Activated CD4-positive, CD25-positive, alpha-beta regulatory T cell treated with anti-CD3 and anti-CD28 coated beads, Interleukin-2, amount 50 U/mL, for 16 hours (primary cell): Measurements from ENCODE around the gene TCAIM.
"Not testable (repeated sequence)": the region's sequence is repeated elsewhere in the genome, so short reads cannot be mapped to it uniquely, and the experiment has no call there.

Source experiments
- DNase-seq: peaks from one replicate; pipeline ENCODE4 v3.0.0-alpha.2; 2020; ENCODE audit warnings: low read depth, low spot score

Gene TCAIM

DNA sequence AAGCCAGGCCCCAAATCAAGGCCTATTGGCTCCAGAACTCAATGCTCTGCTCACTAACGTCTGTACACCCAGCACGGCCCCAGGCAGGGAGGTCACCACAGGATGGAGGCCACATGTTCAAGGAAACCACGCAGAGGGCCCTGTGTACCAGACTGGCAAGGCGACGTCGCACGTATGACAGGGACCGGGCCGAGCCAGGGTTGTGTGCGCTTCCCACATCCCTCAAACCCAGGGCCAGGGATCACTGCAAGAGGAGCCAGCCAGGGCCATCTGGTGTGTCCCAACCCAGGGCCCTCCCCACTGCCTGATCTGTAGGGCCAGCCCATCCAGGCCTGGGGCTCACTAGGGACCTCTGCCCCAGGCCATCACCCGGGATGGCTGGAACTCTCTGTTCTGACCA is 76.9 kb downstream of the TCAIM start:
- DNase-seq: no peak

DNA sequence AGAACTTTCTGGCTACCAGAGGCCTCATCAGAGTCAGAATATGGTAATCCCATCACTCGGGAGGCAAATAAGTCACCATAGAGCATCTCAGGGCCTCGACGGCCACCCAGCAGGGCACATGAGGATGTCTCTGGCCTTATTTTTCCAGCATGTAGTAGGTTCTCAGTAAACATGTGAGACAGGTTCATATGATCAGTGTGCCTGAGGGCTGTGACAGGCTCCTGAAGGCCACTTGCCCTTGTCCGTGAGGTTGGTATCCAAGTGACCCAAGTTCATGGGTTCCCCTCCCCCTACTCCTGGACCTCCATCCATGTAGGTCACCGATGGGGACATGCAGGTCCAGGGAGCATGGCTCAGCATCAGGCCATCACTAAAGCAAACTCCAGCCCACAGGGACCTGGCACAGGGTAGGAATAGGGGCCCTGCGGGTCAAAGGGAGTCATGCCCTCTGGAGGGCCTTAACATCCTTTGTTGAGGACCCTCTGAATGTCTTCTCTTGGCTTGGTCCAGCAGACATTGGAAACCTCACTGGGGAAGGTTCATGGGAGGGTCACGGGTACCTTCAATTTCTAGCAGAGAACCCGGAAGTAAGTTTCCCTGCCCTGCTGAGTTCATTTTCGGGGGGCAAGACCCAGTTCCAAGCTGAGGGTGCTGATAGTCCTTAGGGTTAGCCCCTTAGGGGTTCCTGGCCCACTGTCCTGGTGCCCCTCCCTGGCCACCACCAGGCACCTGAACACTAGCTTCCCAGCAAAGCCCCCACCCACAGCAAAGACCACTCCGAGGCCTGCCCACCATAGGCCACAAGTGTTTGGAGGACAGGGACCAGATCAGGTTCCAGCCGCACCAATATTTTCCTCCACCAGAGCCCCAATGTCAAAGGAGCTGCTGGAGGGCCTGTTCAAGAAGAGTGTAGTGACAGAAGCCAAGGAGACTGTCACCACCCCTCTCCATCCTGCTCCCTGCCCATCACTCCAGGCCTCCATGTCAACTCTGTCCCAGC is 77.8 kb downstream of the TCAIM start:
- DNase-seq: no peak

DNA sequence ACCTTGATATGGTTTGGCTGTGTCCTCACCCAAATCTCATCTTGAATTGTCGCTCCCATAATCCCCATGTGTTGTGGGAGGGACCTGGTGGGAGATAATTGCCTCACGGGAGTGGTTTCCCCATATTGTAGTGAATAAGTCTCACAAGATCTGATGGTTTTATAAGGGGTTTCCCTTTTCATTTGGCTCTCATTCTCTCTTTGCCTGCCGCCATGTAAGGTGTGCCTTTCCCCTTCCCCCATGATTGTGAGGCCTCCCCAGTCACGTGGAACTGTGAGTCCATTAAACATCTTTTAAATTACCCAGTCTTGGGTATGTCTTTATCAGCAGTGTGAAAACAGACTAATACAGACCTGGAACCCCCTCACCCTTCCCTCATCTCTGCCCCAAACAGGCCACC is 79.6 kb downstream of the TCAIM start:
- DNase-seq: not testable (repeated sequence)

DNA sequence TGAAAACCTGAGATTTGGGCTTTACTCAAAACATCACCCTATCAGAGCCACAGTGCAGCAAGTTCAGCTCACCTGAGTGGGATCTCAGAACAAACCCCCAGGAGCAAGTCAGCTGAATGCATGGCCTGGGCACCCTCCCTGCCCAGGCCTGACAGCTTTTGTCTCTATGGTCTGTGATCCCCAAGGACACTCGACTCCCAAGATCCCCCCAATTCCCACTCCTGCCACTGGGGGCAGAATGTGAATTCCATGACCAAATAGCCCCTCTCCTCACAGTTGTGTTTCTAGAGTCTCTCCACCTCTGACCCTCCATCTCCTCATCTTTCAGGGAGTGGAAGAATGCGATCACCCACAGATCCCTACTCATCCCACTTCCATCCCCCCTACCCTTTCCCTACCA is 80.0 kb downstream of the TCAIM start:
- DNase-seq: no peak

DNA sequence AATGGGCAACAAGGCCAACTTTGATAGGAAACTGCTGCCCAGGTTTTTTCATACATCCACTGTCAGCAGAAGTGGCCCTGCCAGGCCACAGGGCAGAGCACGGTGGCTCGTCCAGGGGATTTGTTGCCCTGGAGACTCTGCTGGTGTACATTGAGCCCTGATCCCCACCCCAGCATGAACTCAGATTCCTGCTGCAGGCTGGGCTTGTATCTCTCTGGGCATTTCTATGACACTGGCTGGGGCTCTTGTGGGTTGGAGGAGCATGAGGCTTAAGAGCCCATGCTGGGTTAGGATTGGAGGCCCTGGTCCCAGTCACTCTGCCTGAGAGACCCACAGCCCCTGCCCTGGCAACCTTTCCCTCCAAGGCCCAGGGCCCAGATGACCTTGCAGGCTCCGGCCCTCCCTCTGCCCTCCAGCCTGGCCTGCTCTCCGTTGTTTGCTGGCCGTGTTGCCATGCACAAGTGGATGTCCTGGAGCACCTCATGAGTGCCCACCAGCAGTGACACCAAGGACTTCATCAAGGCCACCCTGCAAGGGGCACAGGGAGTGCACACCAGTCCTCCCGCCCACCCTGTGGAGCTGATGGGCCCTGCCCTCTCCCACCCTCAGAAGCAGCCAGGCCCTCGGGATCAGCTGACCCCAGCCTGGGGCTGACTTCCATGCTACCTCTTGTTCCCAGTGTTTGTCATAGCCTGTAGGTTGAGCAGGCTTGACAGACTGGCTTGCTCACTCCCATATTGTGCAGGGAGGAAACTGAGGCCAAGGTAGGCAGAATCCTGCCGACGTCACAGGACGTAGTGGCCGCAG is 80.8 kb downstream of the TCAIM start:
- DNase-seq: no peak

DNA sequence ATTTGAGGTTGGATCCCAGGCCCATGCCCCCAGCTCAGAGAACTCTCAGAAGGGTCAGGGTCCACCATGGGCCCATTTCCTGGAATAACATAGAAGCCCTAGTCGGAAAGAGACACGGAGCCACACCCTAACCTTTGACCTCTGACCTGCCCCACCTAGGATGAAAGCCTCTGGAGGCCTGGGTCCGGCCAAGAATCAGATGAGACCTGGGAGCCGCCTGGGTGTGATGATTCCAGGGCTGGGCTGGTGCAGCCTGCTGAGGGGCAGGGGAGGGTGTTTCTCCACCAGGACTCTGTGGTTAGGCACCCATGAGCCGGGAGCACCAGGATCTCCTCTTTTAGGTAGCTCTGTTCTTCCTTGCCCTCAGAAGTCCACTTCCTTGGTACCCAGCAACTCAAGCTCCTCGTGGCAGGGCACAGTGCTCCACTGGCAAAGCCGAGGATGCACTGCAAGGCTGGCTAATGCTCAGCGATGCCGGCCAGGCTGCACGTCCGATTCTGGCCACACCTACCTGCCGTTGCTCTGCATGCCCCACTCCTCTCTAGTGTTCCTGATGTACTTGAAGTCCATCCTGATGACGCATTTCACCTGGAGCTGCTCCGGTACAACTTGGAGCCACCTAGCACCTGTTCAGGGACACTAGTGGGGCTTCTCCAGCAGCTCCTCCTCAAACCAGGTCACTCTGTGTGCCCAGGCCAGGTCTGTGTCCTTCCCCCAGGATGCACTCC is 81.5 kb downstream of the TCAIM start:
- no peak for DNase-seq

DNA sequence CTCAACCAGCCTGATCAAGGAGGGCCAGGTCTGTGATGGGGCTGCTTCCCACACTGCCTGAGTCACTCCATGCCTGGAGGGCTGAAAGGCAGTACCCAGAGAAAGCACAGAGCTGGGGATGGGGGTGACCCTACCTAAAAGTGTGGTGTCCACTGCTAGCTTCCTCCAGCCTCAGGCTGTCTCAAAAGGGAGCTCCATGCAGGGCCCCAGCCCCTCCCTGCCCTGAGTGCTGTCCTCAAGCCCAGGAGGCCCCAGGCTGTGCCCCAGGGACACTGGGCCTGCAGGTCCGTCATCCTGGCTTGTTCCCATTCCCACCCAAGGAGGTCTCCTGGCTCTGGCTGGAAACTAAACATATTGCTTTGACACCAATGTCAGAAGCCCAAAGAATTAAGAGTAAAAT is 82.1 kb downstream of the TCAIM start:
- DNase-seq: no peak

DNA sequence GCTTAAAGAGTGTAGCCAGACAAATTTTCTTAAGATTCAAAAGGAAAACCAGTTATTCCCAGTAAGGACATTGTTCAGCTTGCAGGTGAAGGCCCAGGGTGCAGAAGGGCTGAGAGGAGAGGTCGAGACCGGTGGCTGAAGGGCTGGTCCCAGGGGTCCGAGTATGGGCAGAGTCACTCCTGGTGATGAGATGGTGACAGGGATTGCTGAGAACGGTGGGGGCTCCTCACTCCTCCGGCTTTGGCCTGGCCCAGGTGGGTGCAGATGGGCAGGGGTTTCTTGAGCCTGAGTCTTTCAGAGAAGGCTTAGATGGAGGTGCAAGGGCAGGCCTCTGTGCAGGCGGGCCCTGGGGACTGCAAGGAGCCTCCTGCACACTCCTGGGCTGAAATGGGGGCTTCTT is 82.7 kb downstream of the TCAIM start:
- DNase-seq: no peak

DNA sequence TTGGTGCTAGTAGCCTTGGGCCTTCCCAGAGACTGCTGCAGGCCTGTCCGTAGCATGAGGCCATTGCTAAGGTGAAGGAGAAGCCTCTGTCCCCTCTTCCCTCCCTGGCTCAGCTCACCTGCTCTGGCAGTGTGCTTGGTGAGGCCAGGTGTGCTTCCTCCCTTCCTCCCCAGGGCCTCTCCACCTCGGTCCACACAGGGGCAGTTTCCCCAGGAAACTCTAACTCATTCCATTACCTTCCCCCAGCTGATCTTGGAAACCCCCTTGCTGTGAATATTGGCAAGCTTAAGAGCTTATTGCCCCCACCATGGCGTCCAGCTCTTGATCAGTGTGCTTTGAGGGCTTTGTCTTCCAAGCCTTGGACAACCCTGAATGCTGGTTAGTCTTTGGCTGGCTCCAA is 86.2 kb downstream of the TCAIM start:
- no peak for DNase-seq

DNA sequence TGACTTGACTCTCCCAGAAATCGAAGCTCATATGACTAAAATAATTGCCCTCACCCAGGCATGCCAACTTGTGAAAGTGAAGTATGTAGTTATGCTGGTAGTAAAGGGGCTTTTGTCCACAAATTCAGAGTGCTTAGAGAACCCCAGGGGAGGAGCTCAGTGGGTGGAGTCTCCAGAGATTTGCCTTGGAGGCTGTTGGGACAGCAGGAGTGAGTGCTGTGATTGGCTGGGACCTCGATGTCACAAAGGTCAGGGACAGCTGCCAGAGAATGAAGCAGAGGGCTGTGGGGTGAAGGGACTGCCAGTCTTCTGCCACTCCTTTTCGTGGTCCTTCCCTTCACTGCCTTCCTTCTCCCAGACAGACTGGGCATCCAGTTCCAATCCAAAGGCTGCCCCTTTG is 89.1 kb downstream of the TCAIM start:
- DNase-seq: no peak

DNA sequence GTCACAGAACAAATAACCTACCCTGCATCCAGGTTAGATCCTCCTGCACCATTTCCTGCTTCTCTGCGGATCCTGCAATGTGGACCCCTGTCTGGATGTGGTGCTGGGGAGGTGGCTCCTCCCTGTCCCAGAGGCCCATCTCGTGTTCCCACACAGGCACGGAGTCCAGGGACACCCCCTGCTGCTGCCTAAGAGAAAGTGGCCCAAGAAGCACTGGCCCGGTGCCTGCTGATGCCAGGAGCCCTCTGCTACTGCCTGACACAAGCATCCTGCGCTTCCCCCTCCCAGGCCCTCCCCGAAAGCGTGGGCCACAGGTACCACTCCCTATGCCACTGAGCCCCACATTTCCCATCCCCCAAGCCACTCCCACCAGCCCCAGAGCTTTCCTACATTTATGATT is 90.3 kb downstream of the TCAIM start:
- no peak for DNase-seq

DNA sequence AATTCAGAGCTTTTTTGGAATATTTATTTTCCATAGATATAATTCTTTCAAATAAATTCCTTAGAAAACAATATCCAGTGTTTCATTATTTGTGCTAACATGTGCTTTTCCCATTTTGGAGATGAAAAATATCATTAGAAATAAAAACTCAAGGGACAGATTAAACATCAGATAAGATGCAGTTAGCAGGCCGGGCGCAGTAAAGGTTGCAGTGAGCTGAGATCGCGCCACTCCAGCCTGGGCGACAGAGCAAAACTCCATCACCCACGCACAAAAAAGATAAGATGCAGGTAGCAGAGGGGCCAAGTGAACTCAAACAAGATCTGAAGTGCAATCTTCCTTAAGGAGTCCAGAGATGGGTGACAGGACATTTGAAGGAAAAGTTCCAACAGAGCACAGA is 90.9 kb downstream of the TCAIM start:
- DNase-seq: no peak

DNA sequence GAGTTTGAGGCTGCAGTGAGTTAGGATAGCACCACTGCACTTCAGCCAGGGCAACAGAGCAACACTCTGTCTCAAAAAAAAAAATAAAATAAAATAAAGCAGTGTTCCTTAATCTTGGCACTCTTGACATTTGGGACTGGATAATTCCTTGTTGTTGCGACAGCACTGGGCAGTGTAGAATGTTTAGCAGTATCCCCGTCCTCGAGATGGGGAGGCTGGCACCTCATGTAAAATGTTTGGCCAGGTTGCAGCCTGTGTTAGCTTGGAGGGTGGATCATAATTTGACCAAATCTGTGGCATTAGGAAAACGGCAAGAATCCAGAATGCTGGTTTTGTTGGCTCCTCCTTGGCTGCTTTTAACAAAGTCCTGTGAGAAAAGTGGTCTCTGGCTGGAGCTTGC is 91.9 kb downstream of the TCAIM start:
- no peak for DNase-seq

DNA sequence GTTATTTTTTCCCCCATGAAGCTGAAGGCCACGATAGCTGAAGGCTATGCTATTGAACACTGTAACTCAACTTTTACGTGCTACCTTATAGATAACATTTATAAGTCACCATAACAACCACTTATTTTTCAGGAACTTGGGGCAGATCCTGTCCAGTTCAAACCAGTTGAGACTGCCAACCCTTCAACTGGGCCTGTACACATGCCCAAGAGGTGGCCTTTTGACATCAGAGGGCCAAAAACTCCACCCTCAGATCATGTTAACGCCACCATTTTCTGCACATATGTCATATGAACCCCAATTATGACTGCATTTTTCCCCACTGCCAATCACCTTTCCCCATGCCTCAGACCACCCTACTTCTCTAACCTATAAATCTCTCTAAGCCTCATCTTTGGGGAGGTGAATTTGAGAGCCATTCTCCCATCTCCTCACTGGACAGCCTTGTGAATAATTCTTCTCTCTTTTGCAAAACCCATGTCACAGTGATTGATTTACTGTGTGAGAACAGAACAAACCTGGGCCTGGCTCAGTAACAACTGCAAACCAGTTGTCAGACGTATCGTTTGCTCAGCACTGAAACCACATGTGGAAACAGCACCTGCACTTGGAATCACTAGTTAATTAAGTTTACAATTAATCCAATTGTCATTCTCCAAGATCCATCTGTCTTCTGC is 96.4 kb downstream of the TCAIM start:
- DNase-seq: no peak

DNA sequence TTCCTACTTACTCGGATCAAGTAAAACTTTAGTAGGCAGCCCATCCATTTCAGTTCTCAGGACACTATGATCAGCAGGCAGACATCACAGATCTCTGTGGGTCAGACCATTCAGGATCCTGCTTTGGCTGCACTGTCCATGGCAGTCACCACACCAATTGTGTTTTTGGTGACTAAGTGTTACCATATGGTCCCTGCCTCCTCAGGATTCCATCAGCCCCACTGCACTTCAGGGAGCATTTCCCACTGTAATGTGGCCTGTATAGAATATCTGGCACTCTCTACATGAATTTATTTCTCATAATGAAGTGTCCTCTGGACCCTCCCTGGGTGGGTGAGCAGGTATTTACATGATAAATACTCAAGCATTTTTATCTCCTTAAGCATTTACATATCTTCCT is 97.6 kb downstream of the TCAIM start:
- DNase-seq: no peak

DNA sequence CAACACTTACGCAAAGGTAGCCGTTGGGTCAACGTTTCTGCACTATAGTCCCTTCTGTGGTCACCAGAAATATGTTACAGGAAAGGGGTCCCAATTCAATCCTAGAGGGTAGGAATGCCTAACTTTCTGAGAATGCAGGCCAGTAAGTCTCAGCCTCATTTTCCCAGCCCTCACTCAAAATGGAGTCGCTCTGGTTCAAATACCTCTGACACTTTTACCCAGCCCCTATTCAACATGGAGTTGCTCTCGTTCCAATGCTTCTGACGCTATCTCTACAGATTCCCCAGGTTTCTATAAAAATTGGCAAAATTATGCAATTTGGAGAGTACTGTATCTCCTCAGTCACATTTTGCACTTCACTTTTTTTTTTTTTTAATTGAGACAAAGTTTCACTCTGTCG is 99.2 kb downstream of the TCAIM start:
- DNase-seq: no peak

DNA sequence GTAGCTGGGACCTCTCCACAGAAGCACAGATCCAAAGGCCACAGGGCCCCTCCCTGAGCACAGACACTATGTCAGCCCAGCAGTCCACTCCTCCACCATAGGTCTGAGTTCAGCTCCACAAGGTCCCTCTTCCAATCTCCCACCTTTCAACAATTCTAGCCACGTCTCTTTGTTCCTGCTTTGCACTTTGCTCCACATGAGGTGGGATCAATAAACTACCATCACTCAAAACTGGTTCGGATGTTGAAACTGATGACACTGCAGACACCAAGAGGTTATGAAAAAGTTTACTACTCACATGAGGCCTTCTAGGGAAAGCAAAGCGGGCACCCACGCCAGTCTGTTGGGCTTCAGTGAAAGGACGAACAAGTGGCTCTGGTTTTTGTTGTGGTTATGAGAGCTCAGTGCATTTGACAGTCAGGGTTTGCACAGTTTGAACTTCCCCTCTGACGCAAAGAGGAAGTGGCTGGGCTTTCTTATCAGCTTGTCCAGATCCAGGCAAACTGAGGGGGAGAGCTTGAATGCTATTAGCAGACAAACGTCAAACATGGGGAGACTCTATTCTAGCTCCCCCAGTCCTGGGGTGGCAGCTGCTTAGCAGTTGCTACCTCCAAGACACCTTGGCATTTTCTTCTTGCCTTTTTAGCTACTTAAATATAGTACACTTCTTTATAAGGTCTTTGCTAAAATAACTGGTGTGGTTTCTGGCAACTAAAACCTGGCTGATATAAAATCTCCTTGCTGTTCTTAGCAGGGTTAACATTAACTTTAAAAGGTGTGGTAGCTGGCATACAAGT is 101.1 kb downstream of the TCAIM start:
- DNase-seq: peak; percentile 23

DNA sequence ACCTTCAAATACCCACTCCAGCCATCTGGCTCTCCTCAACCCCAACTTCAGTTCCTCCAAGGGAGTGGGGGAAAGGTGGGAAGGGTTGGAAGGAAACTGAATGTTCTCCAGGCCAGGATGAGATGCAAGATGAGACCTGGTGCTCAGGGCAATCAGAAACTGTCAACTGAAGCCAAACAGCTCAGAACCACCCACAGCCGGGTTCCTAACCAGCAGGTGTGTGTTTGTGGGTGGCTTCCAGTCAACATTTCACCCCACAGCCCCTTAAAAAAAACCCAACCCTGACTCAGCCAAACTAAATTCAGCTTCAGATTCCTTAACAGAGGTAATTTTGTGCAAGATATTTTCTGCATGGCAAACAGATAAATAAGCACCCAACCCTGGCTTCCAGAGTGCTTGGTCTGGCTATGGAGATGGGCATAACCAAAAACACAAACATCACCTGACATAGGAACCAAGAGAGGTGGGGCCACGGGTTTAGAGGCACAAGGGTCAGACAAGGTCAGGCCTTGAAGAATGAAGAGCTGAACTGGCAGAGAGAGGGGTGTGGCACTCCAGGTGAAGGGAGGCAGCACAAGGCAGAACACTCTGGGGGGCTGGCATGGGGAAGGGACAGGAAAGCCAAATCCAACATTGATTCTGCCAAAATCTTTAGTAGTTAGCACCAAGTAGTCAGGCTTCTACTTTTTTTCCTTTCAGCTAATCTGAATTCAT is 104.2 kb downstream of the TCAIM start:
- no peak for DNase-seq

DNA sequence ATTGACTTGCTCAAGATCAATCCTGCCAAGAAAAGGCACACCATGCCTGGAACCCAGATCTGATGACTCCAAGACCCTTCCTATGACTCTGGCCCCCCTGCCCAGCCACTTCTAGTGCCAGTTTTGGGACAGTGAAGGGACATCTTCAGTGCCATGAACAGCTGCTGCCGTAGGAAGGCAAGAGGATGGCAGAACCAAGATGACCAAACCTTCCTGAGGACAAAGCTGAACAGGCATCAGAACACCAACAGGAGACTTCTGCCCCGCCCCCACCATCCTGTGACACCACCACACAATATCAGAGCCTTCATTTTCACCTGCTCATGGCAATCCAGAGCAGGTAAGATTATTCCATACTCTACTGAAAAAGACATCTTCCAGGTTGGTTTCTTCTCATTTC is 105.9 kb downstream of the TCAIM start:
- DNase-seq: no peak
